ENCODE measurements around the gene LHFPL6. TPM values are rescaled to one million over a fixed set of nuclear protein-coding genes. Genes with fewer than 3 reads are reported as not detected.

Gene LHFPL6
- polyA plus RNA-seq, 3 donors, result 0.14 to 0.59 (median 0.46) TPM

- Histone ChIP-seq H3K27ac (ENCODE audit: low read depth in 1 of 2, low read length in 2 of 2) (no peak overlapping the region), H2AFZ (ENCODE audit: insufficient read depth, low read depth, low read length, poor library complexity, severe bottlenecking) (no peak overlapping the region), H3K9me3 (replicated peaks in 1 of 2; ENCODE audit: control insufficient read depth in 1 of 2, insufficient read depth in 1 of 2, low read length in 2 of 2) (no peaks in the 10 kb centered on the region), H3K9ac (ENCODE audit: insufficient read depth, low read length, poor library complexity, severe bottlenecking) (no peak overlapping the region), H3K79me2 (ENCODE audit: insufficient read depth, low read length) (no peaks in the 10 kb centered on the region), H3K36me3 (replicated peaks in 1 of 2; ENCODE audit: control insufficient read depth in 1 of 2, insufficient read depth in 2 of 2, low read length in 2 of 2) (no peaks in the 10 kb centered on the region), H3K27me3 (ENCODE audit: control insufficient read depth in 2 of 2, insufficient read depth in 2 of 2, low read length in 2 of 2) (no peaks in the 10 kb centered on the region), H4K20me1 (ENCODE audit: insufficient read depth, low read length) (no peaks in the 10 kb centered on the region), H3K4me1 (ENCODE audit: control insufficient read depth in 1 of 2, insufficient read depth in 2 of 2, low read length in 2 of 2) (no peaks in the 10 kb centered on the region), H3K4me3 (replicated peaks in 1 of 3; ENCODE audit: low read depth in 2 of 3, low read length in 3 of 3) (no peak overlapping the region), H3K4me2 (replicated peaks; ENCODE audit: extremely low read depth, low read length, poor library complexity, severe bottlenecking) (no peak overlapping the region)
- Mint-ChIP-seq H3K9me3 (no peaks in the 10 kb centered on the region), H3K27me3 (ENCODE audit: low read depth in 3 of 3) (peaks cover 0 to 2% (median 0%) of the 10 kb centered on the region in 3 donors), H3K4me1 (no peaks in the 10 kb centered on the region), H3K4me3 (no peak overlapping the region), H3K27ac (no peak overlapping the region), H3K36me3 (no peaks in the 10 kb centered on the region)
- no peak for DNase-seq
- intact Hi-C loops (cut with micrococcal nuclease), result loop anchor here in 1 of 2 donors (10.0 kb wide), 1 partner anchor 112 kb away; no protein-coding TSS in a partner anchor
- no peak for TF ChIP-seq CTCF (IDR thresholded peaks at IDR 0.05)
Measured at GRCh38 chr13:39486758-39487157, 116.2 kb downstream of the LHFPL6 start.

- Mint-ChIP-seq H3K4me3 (no peak overlapping the region), H3K9me3 (no peaks in the 10 kb centered on the region), H3K27ac (no peak overlapping the region), H3K27me3 (ENCODE audit: low read depth in 3 of 3) (peaks cover 0 to 2% (median 0%) of the 10 kb centered on the region in 3 donors), H3K36me3 (no peaks in the 10 kb centered on the region), H3K4me1 (no peaks in the 10 kb centered on the region)
- H3K4me2 ChIP-seq (replicated peaks; ENCODE audit: extremely low read depth, low read length, poor library complexity, severe bottlenecking), result no peak overlapping the region
- H3K9me3 ChIP-seq (replicated peaks in 1 of 2; ENCODE audit: control insufficient read depth in 1 of 2, insufficient read depth in 1 of 2, low read length in 2 of 2), result no peaks in the 10 kb centered on the region
- H4K20me1 ChIP-seq (ENCODE audit: insufficient read depth, low read length), result no peaks in the 10 kb centered on the region
- no peaks in the 10 kb centered on the region for H3K36me3 ChIP-seq (replicated peaks in 1 of 2; ENCODE audit: control insufficient read depth in 1 of 2, insufficient read depth in 2 of 2, low read length in 2 of 2)
- no peak overlapping the region for H3K4me3 ChIP-seq (replicated peaks in 1 of 3; ENCODE audit: low read depth in 2 of 3, low read length in 3 of 3)
- intact Hi-C loops (cut with micrococcal nuclease), result loop anchor here in 1 of 2 donors (10.0 kb wide), 1 partner anchor 111 kb away; no protein-coding TSS in a partner anchor
- TF ChIP-seq CTCF (IDR thresholded peaks at IDR 0.05), result no peak
- no peak overlapping the region for H3K27ac ChIP-seq (ENCODE audit: low read depth in 1 of 2, low read length in 2 of 2)
- H3K27me3 ChIP-seq (ENCODE audit: control insufficient read depth in 2 of 2, insufficient read depth in 2 of 2, low read length in 2 of 2), result no peaks in the 10 kb centered on the region
- no peaks in the 10 kb centered on the region for H3K4me1 ChIP-seq (ENCODE audit: control insufficient read depth in 1 of 2, insufficient read depth in 2 of 2, low read length in 2 of 2)
- H3K79me2 ChIP-seq (ENCODE audit: insufficient read depth, low read length), result no peaks in the 10 kb centered on the region
- no peak overlapping the region for H3K9ac ChIP-seq (ENCODE audit: insufficient read depth, low read length, poor library complexity, severe bottlenecking)
- H2AFZ ChIP-seq (ENCODE audit: insufficient read depth, low read depth, low read length, poor library complexity, severe bottlenecking), result no peak overlapping the region
- DNase-seq, result no peak
Measured at GRCh38 chr13:39485314-39485700, 117.7 kb downstream of the LHFPL6 start.

All from CD14-positive monocyte (primary cell).